Measurements from ENCODE around the gene CTTN. TPM values are rescaled to one million over a fixed set of nuclear protein-coding genes. Genes with fewer than 3 reads are reported as not detected.

The CTTN gene
- total RNA-seq, 2 experiments from 2014 or later: 49.6 to 52.6 TPM

DNA sequence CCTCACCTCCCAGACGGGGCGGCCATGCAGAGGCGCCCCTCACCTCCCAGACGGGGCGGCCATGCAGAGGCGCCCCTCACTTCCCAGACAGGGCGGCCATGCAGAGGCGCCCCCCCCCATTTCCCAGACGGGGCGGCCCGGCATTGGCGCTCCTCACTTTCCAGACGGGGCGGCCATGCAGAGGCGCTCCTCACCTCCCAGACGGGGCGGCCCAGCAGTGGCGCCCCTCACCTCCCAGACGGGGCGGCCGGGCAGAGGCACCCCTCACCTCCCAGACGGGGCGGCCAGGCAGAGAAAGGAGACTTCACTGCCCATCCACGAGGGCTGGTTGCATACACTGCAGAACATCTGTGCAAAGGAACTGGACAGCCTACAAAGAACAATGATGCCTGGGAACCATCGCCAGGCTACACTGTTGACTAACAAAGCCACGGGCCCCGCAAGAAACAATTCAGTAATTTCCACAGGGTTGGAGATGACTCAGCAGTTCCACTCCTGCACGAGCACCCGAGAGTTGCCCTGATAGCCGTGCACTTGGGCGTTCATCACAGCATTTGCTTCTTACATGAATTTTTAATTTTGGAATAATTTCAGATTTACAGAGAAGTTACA is 58.7 kb downstream of the CTTN start:
- no peaks in the 10 kb centered on the region for H3K4me1 Mint-ChIP-seq (ENCODE audit: low read depth)
- POLR2A ChIA-PET: no interaction called here
- CTCF ChIA-PET: no interaction called here
- H3K27me3 Mint-ChIP-seq: peaks cover 13% of the 10 kb centered on the region
- DNase-seq: peak; percentile 13
- peaks cover 2% of the 10 kb centered on the region for H3K9me3 Mint-ChIP-seq
- H3K36me3 Mint-ChIP-seq: no peaks in the 10 kb centered on the region
- no peak overlapping the region for H3K27ac Mint-ChIP-seq
- intact Hi-C loops (cut with micrococcal nuclease): no loop called here
- H3K4me3 Mint-ChIP-seq: no peak overlapping the region

GRCh38 chr11:70458736-70459135 is 60.4 kb downstream of the CTTN start:
- ChIA-PET POLR2A (no interaction called here), CTCF (interaction anchor here (0.8 kb wide), 1 partner anchor 10 kb away, joined by 3 read pairs; no protein-coding TSS in a partner anchor)
- no peak for DNase-seq
- no peak overlapping the region for H3K4me3 Mint-ChIP-seq
- no peaks in the 10 kb centered on the region for H3K36me3 Mint-ChIP-seq
- peaks cover 17% of the 10 kb centered on the region for H3K27me3 Mint-ChIP-seq
- no peaks in the 10 kb centered on the region for H3K4me1 Mint-ChIP-seq (ENCODE audit: low read depth)
- H3K27ac Mint-ChIP-seq: no peak overlapping the region
- no peaks in the 10 kb centered on the region for H3K9me3 Mint-ChIP-seq
- intact Hi-C loops (cut with micrococcal nuclease): no loop called here

- Mint-ChIP-seq H3K4me1 (ENCODE audit: low read depth) (no peaks in the 10 kb centered on the region), H3K27ac (no peak overlapping the region), H3K9me3 (no peaks in the 10 kb centered on the region), H3K36me3 (no peaks in the 10 kb centered on the region), H3K4me3 (no peak overlapping the region), H3K27me3 (peaks cover 19% of the 10 kb centered on the region)
- DNase-seq: no peak
- intact Hi-C loops (cut with micrococcal nuclease): no loop called here
- CTCF ChIA-PET: no interaction called here
- POLR2A ChIA-PET: no interaction called here
These were observed 61.8 kb downstream of the CTTN start for GRCh38 chr11:70460111-70460510.

GRCh38 chr11:70460964-70461363 is 62.6 kb downstream of the CTTN start:
- no peaks in the 10 kb centered on the region for H3K4me1 Mint-ChIP-seq (ENCODE audit: low read depth)
- ChIA-PET POLR2A (no interaction called here), CTCF (no interaction called here)
- DNase-seq: no peak
- no peak overlapping the region for H3K27ac Mint-ChIP-seq
- no peaks in the 10 kb centered on the region for H3K36me3 Mint-ChIP-seq
- peaks cover 25% of the 10 kb centered on the region for H3K27me3 Mint-ChIP-seq
- intact Hi-C loops (cut with micrococcal nuclease): no loop called here
- H3K9me3 Mint-ChIP-seq: no peaks in the 10 kb centered on the region
- H3K4me3 Mint-ChIP-seq: no peak overlapping the region

- no peaks in the 10 kb centered on the region for H3K4me1 Mint-ChIP-seq (ENCODE audit: low read depth)
- DNase-seq: no peak
- intact Hi-C loops (cut with micrococcal nuclease): no loop called here
- ChIA-PET POLR2A (no interaction called here), CTCF (no interaction called here)
- peaks cover 25% of the 10 kb centered on the region for H3K27me3 Mint-ChIP-seq
- H3K36me3 Mint-ChIP-seq: no peaks in the 10 kb centered on the region
- H3K27ac Mint-ChIP-seq: no peak overlapping the region
- no peak overlapping the region for H3K4me3 Mint-ChIP-seq
- no peaks in the 10 kb centered on the region for H3K9me3 Mint-ChIP-seq
These were observed 64.6 kb downstream of the CTTN start for GRCh38 chr11:70462818-70463477.

GRCh38 chr11:70463478-70464255 is 65.3 kb downstream of the CTTN start:
- intact Hi-C loops (cut with micrococcal nuclease): no loop called here
- Mint-ChIP-seq H3K9me3 (no peaks in the 10 kb centered on the region), H3K27me3 (peaks cover 23% of the 10 kb centered on the region), H3K36me3 (no peaks in the 10 kb centered on the region), H3K4me3 (no peak overlapping the region), H3K4me1 (ENCODE audit: low read depth) (no peaks in the 10 kb centered on the region), H3K27ac (no peak overlapping the region)
- ChIA-PET POLR2A (no interaction called here), CTCF (no interaction called here)
- DNase-seq: no peak

- Mint-ChIP-seq H3K4me1 (ENCODE audit: low read depth) (no peaks in the 10 kb centered on the region), H3K9me3 (no peaks in the 10 kb centered on the region), H3K4me3 (no peak overlapping the region), H3K27me3 (peaks cover 19% of the 10 kb centered on the region), H3K27ac (no peak overlapping the region), H3K36me3 (no peaks in the 10 kb centered on the region)
- intact Hi-C loops (cut with micrococcal nuclease): no loop called here
- CTCF ChIA-PET: no interaction called here
- no peak for DNase-seq
- POLR2A ChIA-PET: no interaction called here
These were observed 66.4 kb downstream of the CTTN start for GRCh38 chr11:70464509-70465361.

- no peak overlapping the region for H3K4me3 Mint-ChIP-seq
- no peaks in the 10 kb centered on the region for H3K4me1 Mint-ChIP-seq (ENCODE audit: low read depth)
- ChIA-PET CTCF (interaction anchor here (0.7 to 1.0 kb wide), 2 partner anchors 13 to 36 kb away, joined by 3 read pairs; no protein-coding TSS in a partner anchor), POLR2A (no interaction called here)
- peak; percentile 23 for DNase-seq
- H3K36me3 Mint-ChIP-seq: no peaks in the 10 kb centered on the region
- H3K9me3 Mint-ChIP-seq: no peaks in the 10 kb centered on the region
- intact Hi-C loops (cut with micrococcal nuclease): no loop called here
- H3K27ac Mint-ChIP-seq: no peak overlapping the region
- H3K27me3 Mint-ChIP-seq: peaks cover 16% of the 10 kb centered on the region
These were observed 67.8 kb downstream of the CTTN start for GRCh38 chr11:70466154-70466553.

DNA sequence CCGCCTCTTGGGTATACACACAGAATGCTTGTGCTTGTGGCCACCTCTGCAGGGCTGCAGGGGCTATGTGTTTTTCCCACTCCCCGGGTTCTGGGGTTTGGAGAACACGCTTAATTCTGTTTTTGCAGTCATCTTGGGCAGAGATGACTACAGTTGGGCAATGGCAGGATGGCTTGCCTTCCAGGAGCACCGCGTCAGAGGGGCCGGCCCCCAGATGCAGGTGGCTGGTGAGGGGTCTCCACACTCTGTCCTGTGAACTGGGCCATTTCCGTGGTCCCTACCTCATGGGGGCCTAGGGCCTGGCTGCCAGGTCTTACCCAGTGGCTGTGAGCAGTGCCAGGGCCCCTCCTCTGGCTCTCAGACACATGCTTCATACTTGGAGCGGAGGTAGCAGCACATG is 68.3 kb downstream of the CTTN start:
- no peak overlapping the region for H3K27ac Mint-ChIP-seq
- no peaks in the 10 kb centered on the region for H3K9me3 Mint-ChIP-seq
- intact Hi-C loops (cut with micrococcal nuclease): no loop called here
- ChIA-PET POLR2A (no interaction called here), CTCF (interaction anchor here (1.0 kb wide), 1 partner anchor 14 kb away, joined by 3 read pairs; no protein-coding TSS in a partner anchor)
- H3K27me3 Mint-ChIP-seq: peaks cover 13% of the 10 kb centered on the region
- H3K4me1 Mint-ChIP-seq (ENCODE audit: low read depth): no peaks in the 10 kb centered on the region
- H3K36me3 Mint-ChIP-seq: no peaks in the 10 kb centered on the region
- H3K4me3 Mint-ChIP-seq: no peak overlapping the region
- no peak for DNase-seq

DNA sequence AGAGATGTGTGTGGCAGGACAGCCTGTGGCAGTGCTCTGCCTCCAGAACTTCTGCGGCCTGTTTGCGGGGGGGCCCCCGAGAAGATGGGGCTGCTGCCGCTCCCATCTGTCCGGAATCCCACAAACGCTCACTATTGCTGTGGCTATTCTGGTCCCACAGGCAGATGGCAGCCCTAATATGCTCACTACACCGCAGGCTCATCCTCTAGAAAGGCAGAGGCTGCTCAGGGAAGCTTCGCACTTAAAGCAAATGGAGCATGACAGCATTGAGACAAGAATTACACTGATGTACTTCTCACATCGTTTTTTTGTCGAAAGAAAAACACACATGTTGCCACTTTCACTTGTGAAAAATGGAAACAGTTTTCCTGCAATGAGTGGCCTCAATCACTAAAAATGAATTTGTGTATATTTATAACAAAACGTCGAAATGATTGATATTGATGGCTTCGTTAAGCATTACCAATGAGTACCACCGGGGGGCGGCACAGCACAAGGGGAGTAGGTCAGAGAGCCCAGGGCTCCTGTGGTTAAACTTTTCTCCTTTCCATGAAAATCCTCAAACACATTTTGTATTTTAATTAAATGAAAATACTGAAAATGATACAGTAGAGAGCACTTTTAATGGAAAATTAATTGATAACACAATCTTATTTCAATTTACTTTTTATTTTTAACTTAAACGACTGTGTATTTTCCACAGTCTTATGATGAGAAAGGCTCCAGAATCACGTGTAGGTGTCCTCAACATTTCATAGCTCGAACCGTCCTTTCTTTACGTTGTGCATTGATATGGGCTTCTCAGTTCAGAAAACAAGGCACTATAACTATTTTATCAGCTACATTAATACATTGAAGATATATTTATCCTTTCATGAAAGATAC is 69.1 kb downstream of the CTTN start:
- H3K9me3 Mint-ChIP-seq: no peaks in the 10 kb centered on the region
- peaks cover 11% of the 10 kb centered on the region for H3K27me3 Mint-ChIP-seq
- H3K4me1 Mint-ChIP-seq (ENCODE audit: low read depth): no peaks in the 10 kb centered on the region
- H3K27ac Mint-ChIP-seq: no peak overlapping the region
- ChIA-PET CTCF (interaction anchor here (0.8 to 1.3 kb wide), 5 partner anchors 9 to 288 kb away, joined by 3 to 5 read pairs (median 3); no protein-coding TSS in a partner anchor), POLR2A (no interaction called here)
- H3K4me3 Mint-ChIP-seq: no peak overlapping the region
- peak; percentile 66 for DNase-seq
- no peaks in the 10 kb centered on the region for H3K36me3 Mint-ChIP-seq
- intact Hi-C loops (cut with micrococcal nuclease): loop anchor here (1.0 kb wide), 1 partner anchor 288 kb away; no protein-coding TSS in a partner anchor
